Activated CD8-positive, alpha-beta memory T cell treated with anti-CD3 and anti-CD28 coated beads, Interleukin-2, amount 50 U/mL, for 24 hours (primary cell): ENCODE measurements around the gene SETMAR.

Experiments used
- DNase-seq: peaks from one replicate; pipeline ENCODE4 v3.0.0-alpha.2; 2020; ENCODE audit errors: extremely low read depth

Gene SETMAR

GRCh38 chr3:4351164-4351855, 48.1 kb downstream of the SETMAR start:
- no peak for DNase-seq

GRCh38 chr3:4351872-4352271, 48.7 kb downstream of the SETMAR start:
- DNase-seq = no peak

- no peak for DNase-seq
Observed at GRCh38 chr3:4355401-4356219, 52.4 kb downstream of the SETMAR start.

- no peak for DNase-seq
Observed at GRCh38 chr3:4356220-4356540, 53.0 kb downstream of the SETMAR start.

- DNase-seq = no peak
Observed at GRCh38 chr3:4356546-4357410, 53.6 kb downstream of the SETMAR start.

- no peak for DNase-seq
Observed at GRCh38 chr3:4358273-4358672, 55.1 kb downstream of the SETMAR start.

GRCh38 chr3:4359805-4360502, 56.8 kb downstream of the SETMAR start:
- no peak for DNase-seq

GRCh38 chr3:4360817-4361216, 57.6 kb downstream of the SETMAR start:
- DNase-seq = no peak

GRCh38 chr3:4362523-4362922, 59.4 kb downstream of the SETMAR start:
- no peak for DNase-seq
